WERI-Rb-1 (cell line): ENCODE data around the gene ARHGDIB.
A peak's percentile ranks its signal among the peaks of the same experiment; 100 is the strongest.

Source experiments
- DNase-seq: peaks from one replicate; pipeline ENCODE4 v3.0.0-alpha.2; 2020
- H3K27ac ChIP-seq: fragments of 250-450 bp; sonication (Bioruptor Pico); 2 replicates; pipeline ENCODE4 v1.5.1; 2020; ENCODE audit warnings: mild to moderate bottlenecking, moderate library complexity
- H3K27me3 ChIP-seq: fragments of 250-450 bp; sonication (Bioruptor Pico); 2 replicates; pipeline ENCODE4 v1.5.1; 2021; ENCODE audit warnings: mild to moderate bottlenecking, low read depth, moderate library complexity; ENCODE audit not compliant: insufficient read depth, severe bottlenecking
- H3K36me3 ChIP-seq: fragments of 250-450 bp; sonication (Bioruptor Pico); 2 replicates; pipeline ENCODE4 v1.5.1; 2020; ENCODE audit warnings: mild to moderate bottlenecking, moderate library complexity
- H3K4me3 ChIP-seq: 2 replicates; pipeline ENCODE4 v1.5.1; 2011; ENCODE audit warnings: low read depth, mild to moderate bottlenecking, control low read depth, low read length
- H3K9me3 ChIP-seq: fragments of 250-450 bp; sonication (Bioruptor Pico); 2 replicates; pipeline ENCODE4 v1.5.1; 2021; ENCODE audit warnings: mild to moderate bottlenecking, moderate library complexity; ENCODE audit not compliant: severe bottlenecking
- CTCF ChIP-seq: IDR thresholded peaks from 2 replicates; pipeline ENCODE4 v1.5.1; 2011; ENCODE audit warnings: low read depth, mild to moderate bottlenecking, control low read depth, inconsistent platforms, low read length

Gene ARHGDIB

GRCh38 chr12:15001733-15002382, 40.5 kb upstream of the ARHGDIB start:
- TF ChIP-seq CTCF, result no peak
- H3K4me3 ChIP-seq, result no peak overlapping the region
- no peaks in the 10 kb centered on the region for H3K9me3 ChIP-seq
- H3K27me3 ChIP-seq, result no peaks in the 10 kb centered on the region
- peak; percentile 10 for DNase-seq
- no peaks in the 10 kb centered on the region for H3K36me3 ChIP-seq
- peak overlapping the region; percentile 17 for H3K27ac ChIP-seq

GRCh38 chr12:15000575-15000974, 39.2 kb upstream of the ARHGDIB start:
- no peaks in the 10 kb centered on the region for H3K27me3 ChIP-seq
- no peaks in the 10 kb centered on the region for H3K36me3 ChIP-seq
- no peak for TF ChIP-seq CTCF

GRCh38 chr12:14999695-15000365, 38.4 kb upstream of the ARHGDIB start:
- Histone ChIP-seq H3K27me3 (no peaks in the 10 kb centered on the region), H3K4me3 (no peak overlapping the region), H3K9me3 (no peaks in the 10 kb centered on the region), H3K36me3 (no peaks in the 10 kb centered on the region), H3K27ac (no peak overlapping the region)
- no peak for TF ChIP-seq CTCF
- no peak for DNase-seq

More at GRCh38 chr12:15000575-15000974, 39.2 kb upstream of the ARHGDIB start:
- no peak for DNase-seq
- H3K27ac ChIP-seq, result no peak overlapping the region
- no peaks in the 10 kb centered on the region for H3K9me3 ChIP-seq
- H3K4me3 ChIP-seq, result no peak overlapping the region

GRCh38 chr12:14999021-14999694, 37.8 kb upstream of the ARHGDIB start:
- H3K4me3 ChIP-seq, result no peak overlapping the region
- H3K27me3 ChIP-seq, result no peaks in the 10 kb centered on the region
- DNase-seq, result no peak
- no peaks in the 10 kb centered on the region for H3K9me3 ChIP-seq
- H3K36me3 ChIP-seq, result no peaks in the 10 kb centered on the region
- TF ChIP-seq CTCF, result no peak
- H3K27ac ChIP-seq, result no peak overlapping the region

- Histone ChIP-seq H3K4me3 (no peak overlapping the region), H3K9me3 (no peaks in the 10 kb centered on the region), H3K27me3 (no peaks in the 10 kb centered on the region), H3K27ac (no peak overlapping the region), H3K36me3 (no peaks in the 10 kb centered on the region)
- no peak for DNase-seq
- TF ChIP-seq CTCF, result no peak
Measured at GRCh38 chr12:14997998-14998397, 36.6 kb upstream of the ARHGDIB start.
